CD14-positive monocyte (primary cell): Measurements from ENCODE around the gene USO1. TPM values are rescaled to one million over a fixed set of nuclear protein-coding genes. Genes with fewer than 3 reads are reported as not detected.
A peak's percentile ranks its signal among the peaks of the same experiment; 100 is the strongest.

Experiments used
- DNase-seq, 3 donors: peaks; one replicate each; pipeline ENCODE4 v3.0.0-alpha.2; 2011 to 2022
- H2AFZ ChIP-seq: 2 replicates; pipeline ENCODE4 v1.6.0; 2012; ENCODE audit warnings: mild to moderate bottlenecking, low read depth, low read length, inconsistent platforms; ENCODE audit not compliant: insufficient read depth, poor library complexity, severe bottlenecking
- H3K27ac ChIP-seq, 2 donors: 1 replicate in 1 of 2; 2 replicates in 1 of 2; pipeline ENCODE4 v1.5.1; 2012 to 2013; ENCODE audit warnings: low read length in 2 of 2, control low read depth in 1 of 2, inconsistent platforms in 1 of 2, low read depth in 1 of 2, mild to moderate bottlenecking in 1 of 2
- H3K27me3 ChIP-seq, 2 donors: one replicate each; pipeline versions ENCODE4 v1.6.0 to v1.6.1; 2011 to 2013; ENCODE audit warnings: low read length in 2 of 2; ENCODE audit not compliant: control insufficient read depth in 2 of 2, insufficient read depth in 2 of 2
- H3K36me3 ChIP-seq, 2 donors: replicated peaks in 1 of 2; 1 replicate in 1 of 2; 2 replicates in 1 of 2; pipeline versions ENCODE4 v1.5.1 to v1.6.1; 2012 to 2013; ENCODE audit warnings: low read length in 2 of 2, control low read depth in 1 of 2, inconsistent platforms in 1 of 2, mild to moderate bottlenecking in 1 of 2; ENCODE audit not compliant: insufficient read depth in 2 of 2, control insufficient read depth in 1 of 2
- H3K4me1 ChIP-seq, 2 donors: 1 replicate in 1 of 2; 2 replicates in 1 of 2; pipeline versions ENCODE4 v1.5.1 to v1.6.1; 2012 to 2013; ENCODE audit warnings: low read length in 2 of 2, control low read depth in 1 of 2, inconsistent platforms in 1 of 2, mild to moderate bottlenecking in 1 of 2, moderate library complexity in 1 of 2; ENCODE audit not compliant: insufficient read depth in 2 of 2, control insufficient read depth in 1 of 2
- H3K4me2 ChIP-seq: replicated peaks from 2 replicates; pipeline ENCODE3; 2012; ENCODE audit warnings: low read length, moderate library complexity, mild to moderate bottlenecking; ENCODE audit not compliant: poor library complexity, severe bottlenecking; ENCODE audit errors: extremely low read depth
- H3K4me3 ChIP-seq, 3 experiments: fragments of 200-600 bp in 1 of 3; sonication (generic) in 1 of 3; replicated peaks in 1 of 3; 1 replicate in 2 of 3; 2 replicates in 1 of 3; pipeline ENCODE4 v1.5.1; 2011 to 2013; ENCODE audit warnings: low read length in 3 of 3, mild to moderate bottlenecking in 3 of 3, control low read depth in 2 of 3, low read depth in 2 of 3, inconsistent platforms in 1 of 3, moderate library complexity in 1 of 3
- H3K79me2 ChIP-seq: 2 replicates; pipeline ENCODE4 v1.6.0; 2012; ENCODE audit warnings: mild to moderate bottlenecking, control low read depth, inconsistent platforms, low read length, moderate library complexity; ENCODE audit not compliant: insufficient read depth
- H3K9ac ChIP-seq: 2 replicates; pipeline ENCODE4 v1.6.0; 2017; ENCODE audit warnings: low read length, mild to moderate bottlenecking; ENCODE audit not compliant: insufficient read depth, poor library complexity, severe bottlenecking
- H3K9me3 ChIP-seq, 2 donors: replicated peaks in 1 of 2; 1 replicate in 1 of 2; 2 replicates in 1 of 2; pipeline versions ENCODE4 v1.5.1 to v1.6.1; 2012 to 2013; ENCODE audit warnings: low read length in 2 of 2, control low read depth in 1 of 2; ENCODE audit not compliant: control insufficient read depth in 1 of 2, insufficient read depth in 1 of 2
- H4K20me1 ChIP-seq: 2 replicates; pipeline ENCODE4 v1.6.0; 2012; ENCODE audit warnings: mild to moderate bottlenecking, low read length, control low read depth, moderate library complexity; ENCODE audit not compliant: insufficient read depth
- H3K27ac Mint-ChIP-seq, 7 donors: one replicate each; pipeline ENCODE4 v1.8.0; 2020; ENCODE audit warnings: mild to moderate bottlenecking in 7 of 7, mixed read lengths in 7 of 7, moderate library complexity in 6 of 7, inconsistent platforms in 2 of 7
- H3K27me3 Mint-ChIP-seq, 3 donors: one replicate each; pipeline ENCODE4 v1.8.0; 2021 to 2022; ENCODE audit warnings: low read depth in 3 of 3, mild to moderate bottlenecking in 3 of 3, mixed read lengths in 3 of 3, moderate library complexity in 3 of 3, inconsistent platforms in 1 of 3
- H3K36me3 Mint-ChIP-seq, 2 donors: one replicate each; pipeline ENCODE4 v1.8.0; 2020; ENCODE audit warnings: mixed read lengths in 2 of 2, inconsistent platforms in 1 of 2, mild to moderate bottlenecking in 1 of 2
- H3K4me1 Mint-ChIP-seq: one replicate; pipeline ENCODE4 v1.8.0; 2020; ENCODE audit warnings: mild to moderate bottlenecking, mixed read lengths
- H3K4me3 Mint-ChIP-seq, 2 donors: one replicate each; pipeline ENCODE4 v1.8.0; 2020; ENCODE audit warnings: mild to moderate bottlenecking in 2 of 2, mixed read lengths in 2 of 2, moderate library complexity in 1 of 2
- H3K9me3 Mint-ChIP-seq, 7 donors: one replicate each; pipeline ENCODE4 v1.8.0; 2020 to 2022; ENCODE audit warnings: mixed read lengths in 7 of 7, mild to moderate bottlenecking in 6 of 7, moderate library complexity in 6 of 7, inconsistent platforms in 2 of 7
- WGBS: methylation state at CpG from one replicate; pipeline ENCODE4 v1.1.5; 2013; ENCODE audit warnings: missing lambda C conversion rate; ENCODE audit not compliant: insufficient coverage; 5-methylcytosine and 5-hydroxymethylcytosine counted together
- intact Hi-C, 2 donors: fragments of 100-400 bp; cut with micrococcal nuclease; formaldehyde crosslinking; loops; one replicate each; pipeline versions ENCODE4 v1.15.0 to v1.15.1; 2023
- polyA plus RNA-seq, 3 donors: library from polyadenylated mRNA; depleted of rRNA in 1 of 3; unstranded in 2 of 3; stranded (reverse) in 1 of 3; fragments of 300-500 nt in 2 of 3; fragments of >200 nt in 1 of 3; fragmentation: Illumina TruSeq in 2 of 3; gene quantifications; 1 replicate in 2 of 3; 2 replicates in 1 of 3; pipeline ENCODE4 v1.2.3, GENCODE V29; 2012 to 2021
- TF ChIP-seq, protein P1 (sequence below): fragments of 200-600 bp; IDR thresholded peaks from one replicate; pipeline ENCODE4 v1.8.0; 2022; ENCODE audit warnings: antibody characterized with exemption, mild to moderate bottlenecking

Gene USO1
- polyA plus RNA-seq, 3 donors = 15.4 to 26.9 (median 17.5) TPM

DNA sequence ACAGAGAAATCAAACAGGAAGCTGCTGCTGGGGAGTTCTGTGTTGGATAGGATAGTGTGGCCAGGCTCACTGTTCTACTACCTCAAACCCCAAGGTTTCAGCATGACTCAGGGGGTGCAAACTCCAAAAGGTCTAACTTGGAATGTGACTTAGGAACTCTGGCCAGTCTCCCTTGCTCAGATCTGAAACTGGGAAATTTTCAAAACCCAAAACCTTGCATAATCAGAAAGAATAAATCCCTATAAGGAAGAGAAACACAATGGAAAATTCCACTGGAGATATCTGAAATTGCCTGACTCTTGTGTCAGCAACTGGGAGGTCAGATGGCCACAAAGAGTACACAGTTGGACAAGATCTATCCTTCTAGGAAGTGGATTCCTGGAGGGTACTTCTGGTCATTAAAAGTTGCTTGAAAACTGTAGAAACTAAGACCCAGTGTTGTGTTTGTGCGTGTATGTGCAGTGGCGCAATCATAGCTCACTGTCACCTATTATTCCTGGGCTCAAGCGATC is 119.8 kb downstream of the USO1 start:
- no peaks in the 10 kb centered on the region for H3K79me2 ChIP-seq
- Mint-ChIP-seq H3K4me1 (peaks cover 15% of the 10 kb centered on the region), H3K36me3 (no peaks in the 10 kb centered on the region), H3K9me3 (no peaks in the 10 kb centered on the region), H3K27ac (no peak overlapping the region), H3K4me3 (no peak overlapping the region), H3K27me3 (peaks cover 2 to 3% (median 3%) of the 10 kb centered on the region in 3 donors)
- H3K36me3 ChIP-seq = no peaks in the 10 kb centered on the region
- TF ChIP-seq, protein P1, sequence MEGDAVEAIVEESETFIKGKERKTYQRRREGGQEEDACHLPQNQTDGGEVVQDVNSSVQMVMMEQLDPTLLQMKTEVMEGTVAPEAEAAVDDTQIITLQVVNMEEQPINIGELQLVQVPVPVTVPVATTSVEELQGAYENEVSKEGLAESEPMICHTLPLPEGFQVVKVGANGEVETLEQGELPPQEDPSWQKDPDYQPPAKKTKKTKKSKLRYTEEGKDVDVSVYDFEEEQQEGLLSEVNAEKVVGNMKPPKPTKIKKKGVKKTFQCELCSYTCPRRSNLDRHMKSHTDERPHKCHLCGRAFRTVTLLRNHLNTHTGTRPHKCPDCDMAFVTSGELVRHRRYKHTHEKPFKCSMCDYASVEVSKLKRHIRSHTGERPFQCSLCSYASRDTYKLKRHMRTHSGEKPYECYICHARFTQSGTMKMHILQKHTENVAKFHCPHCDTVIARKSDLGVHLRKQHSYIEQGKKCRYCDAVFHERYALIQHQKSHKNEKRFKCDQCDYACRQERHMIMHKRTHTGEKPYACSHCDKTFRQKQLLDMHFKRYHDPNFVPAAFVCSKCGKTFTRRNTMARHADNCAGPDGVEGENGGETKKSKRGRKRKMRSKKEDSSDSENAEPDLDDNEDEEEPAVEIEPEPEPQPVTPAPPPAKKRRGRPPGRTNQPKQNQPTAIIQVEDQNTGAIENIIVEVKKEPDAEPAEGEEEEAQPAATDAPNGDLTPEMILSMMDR = no peak
- H3K4me2 ChIP-seq = no peak overlapping the region
- H4K20me1 ChIP-seq = no peaks in the 10 kb centered on the region
- no peak overlapping the region for H2AFZ ChIP-seq
- no peak overlapping the region for H3K27ac ChIP-seq
- no peak overlapping the region for H3K4me3 ChIP-seq
- H3K9me3 ChIP-seq = no peaks in the 10 kb centered on the region
- H3K27me3 ChIP-seq = no peaks in the 10 kb centered on the region
- DNase-seq = no peak
- intact Hi-C loops = no loop called here
- no peak overlapping the region for H3K9ac ChIP-seq
- 83% methylated on average over 1 of the region's 3 CpGs for WGBS
- H3K4me1 ChIP-seq = peaks cover 1 to 3% of the 10 kb centered on the region in 2 donors

DNA sequence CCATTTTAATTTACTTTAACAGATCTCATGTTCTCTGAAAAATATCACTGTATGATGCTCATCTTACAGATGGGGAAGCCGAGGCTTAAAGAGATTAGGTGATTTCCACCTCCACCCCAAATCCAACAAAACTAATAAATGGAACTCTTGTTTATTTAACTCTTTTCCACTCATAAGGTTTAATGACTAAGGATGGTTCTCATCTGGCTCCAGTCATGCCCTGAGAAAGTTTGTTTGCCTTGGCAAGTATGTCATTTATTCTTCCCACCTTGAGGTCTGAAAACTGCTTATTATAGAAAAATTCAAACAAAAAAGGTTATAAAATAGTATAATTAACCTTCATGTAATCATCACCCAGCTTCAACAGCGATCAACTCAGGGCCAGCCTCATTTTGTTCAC is 121.6 kb downstream of the USO1 start:
- Histone ChIP-seq H3K9ac (no peak overlapping the region), H3K4me3 (no peak overlapping the region), H3K9me3 (no peaks in the 10 kb centered on the region), H4K20me1 (no peaks in the 10 kb centered on the region), H3K4me2 (no peak overlapping the region), H3K27me3 (no peaks in the 10 kb centered on the region), H2AFZ (peak overlapping the region; percentile 36), H3K36me3 (no peaks in the 10 kb centered on the region), H3K4me1 (peaks cover 3 to 6% of the 10 kb centered on the region in 2 donors), H3K27ac (no peak overlapping the region), H3K79me2 (no peaks in the 10 kb centered on the region)
- H3K36me3 Mint-ChIP-seq = no peaks in the 10 kb centered on the region
- peaks cover 0 to 3% (median 0%) of the 10 kb centered on the region in 3 donors for H3K27me3 Mint-ChIP-seq
- no peak overlapping the region for H3K27ac Mint-ChIP-seq
- DNase-seq = no peak
- H3K4me3 Mint-ChIP-seq = no peak overlapping the region
- intact Hi-C loops = no loop called here
- H3K9me3 Mint-ChIP-seq = no peaks in the 10 kb centered on the region
- WGBS = no CpG with 5 or more reads among the region's 2 CpGs
- TF ChIP-seq, protein P1 = no peak
- peaks cover 20% of the 10 kb centered on the region for H3K4me1 Mint-ChIP-seq
